Lung microvascular endothelial cell (primary cell): ENCODE data around the gene TSPAN6. TPM values are rescaled to one million over a fixed set of nuclear protein-coding genes. Genes with fewer than 3 reads are reported as not detected.

Experiments used
- DNase-seq, 2 donors: peaks; one replicate each; pipeline versions ENCODE4 v3.0.0 to v3.0.0-alpha.2; 2010; ENCODE audit warnings: low read depth in 2 of 2
- total RNA-seq: library from RNA; depleted of rRNA; stranded (reverse); fragments of >200 nt; gene quantifications from 2 replicates; pipeline ENCODE4 v1.2.1, GENCODE V29; 2014

Gene TSPAN6
- total RNA-seq, 1 donor from 2014 or later, result 117 TPM

DNA sequence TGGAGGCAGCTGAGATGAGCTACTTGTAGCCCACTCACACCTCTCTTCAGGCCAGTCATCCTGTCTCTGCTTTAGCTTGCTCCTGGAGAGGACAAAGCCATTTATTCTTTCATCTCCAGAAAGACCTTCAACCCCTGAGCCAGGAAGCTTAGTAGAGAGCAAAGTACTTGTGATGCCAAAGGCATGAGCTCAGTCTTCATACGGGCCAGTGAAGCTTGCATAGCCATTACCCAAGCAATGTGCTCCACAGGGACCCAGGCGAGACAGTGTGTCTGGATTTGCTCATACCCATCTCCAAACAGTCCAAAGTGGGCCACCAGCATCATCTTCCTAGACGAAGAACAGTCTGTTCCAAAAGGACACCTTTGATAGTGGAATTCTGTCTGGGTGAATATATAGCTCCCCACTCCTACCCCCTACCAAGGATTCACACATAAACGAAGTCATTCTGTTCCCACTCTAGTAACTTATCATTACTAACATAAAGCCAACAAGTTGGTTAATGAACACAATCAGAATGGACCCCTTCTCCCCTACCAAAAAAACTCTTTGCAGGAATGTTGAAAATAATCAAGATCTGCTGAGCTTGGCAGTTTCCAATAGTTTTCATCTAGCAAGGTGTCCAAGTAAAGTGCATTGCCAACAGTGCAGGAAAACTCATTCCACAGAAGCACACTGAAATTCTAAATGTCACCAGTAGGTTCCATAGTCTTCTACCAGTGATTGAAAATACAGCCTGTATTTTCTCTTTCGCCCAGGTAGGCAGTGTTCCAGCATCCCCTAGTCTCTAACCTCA lies 45.2 kb downstream of the TSPAN6 start:
- DNase-seq, result no peak

DNA sequence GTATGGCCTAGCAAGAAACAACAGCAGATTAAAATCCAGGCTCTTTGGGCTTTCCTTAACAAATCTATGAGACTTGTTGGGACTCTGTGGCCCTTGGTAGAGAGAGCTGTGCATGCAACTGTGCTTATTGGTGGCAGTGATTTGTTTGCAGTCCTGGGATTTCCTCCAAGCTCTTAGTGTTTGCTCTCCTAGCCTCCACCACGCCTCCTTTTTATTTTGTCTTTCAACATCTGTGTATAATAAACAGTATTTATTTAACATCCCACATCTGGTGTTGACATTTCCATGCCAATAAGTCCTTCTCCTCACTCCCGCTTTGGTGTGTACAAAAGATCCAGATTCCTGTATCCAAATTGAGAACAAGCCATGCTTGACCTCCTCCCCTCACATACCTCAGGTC lies 48.7 kb downstream of the TSPAN6 start:
- no peak for DNase-seq

DNA sequence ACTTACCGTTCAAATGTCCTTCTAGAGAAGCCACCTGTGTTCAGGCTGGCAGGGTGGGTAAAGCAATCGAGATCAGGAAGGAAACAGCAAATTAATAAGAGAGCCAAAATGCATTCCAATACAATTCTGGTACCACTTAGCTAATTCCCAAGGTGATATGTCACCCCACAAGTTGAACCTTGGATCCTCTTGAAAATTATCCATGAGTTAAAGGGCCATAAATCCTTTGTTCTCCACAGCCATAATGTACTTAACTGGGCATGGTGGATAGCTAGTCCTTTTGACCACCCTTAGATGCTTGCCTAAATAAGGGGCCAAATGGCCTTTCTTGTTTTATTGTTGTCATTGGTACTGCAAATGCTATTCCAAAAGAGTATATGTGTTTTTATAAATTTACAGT lies 49.9 kb downstream of the TSPAN6 start:
- no peak for DNase-seq

DNA sequence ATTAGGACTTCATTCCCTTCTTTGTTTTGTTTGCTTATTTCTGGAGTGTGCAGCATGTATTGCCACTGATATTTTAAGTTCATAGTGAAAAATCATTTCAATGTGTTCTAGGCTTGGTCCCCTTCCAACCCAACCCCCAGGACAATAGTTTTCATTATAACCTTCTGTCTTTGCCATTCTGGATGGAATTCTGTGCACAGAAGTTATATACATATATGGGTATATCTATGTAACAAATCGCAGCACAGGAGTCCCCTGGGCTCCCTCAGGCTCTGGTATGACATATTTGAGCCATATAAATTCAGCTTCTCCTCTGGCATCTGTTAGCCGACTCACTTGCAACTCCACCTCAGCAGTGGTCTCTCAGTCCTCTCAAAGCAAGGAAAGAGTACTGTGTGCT lies 52.0 kb downstream of the TSPAN6 start, which contains the start of gene TNMD:
TSS of gene TNMD (plus strand) at position 326 of the 400 bp plus-strand sequence. CDS start 83 bp downstream, outside the sequence.
- DNase-seq, result no peak

Other genes starting within 250 kb of the TSPAN6 start
- gene PCDH19, start 226.5 kb downstream of the TSPAN6 start, total RNA-seq, result under 0.01 and 0.20 TPM in 2 replicates
- gene TNMD, start 51.9 kb downstream of the TSPAN6 start, total RNA-seq, result not detected in 2 replicates
- gene SRPX2, start 7.4 kb upstream of the TSPAN6 start, total RNA-seq, result 8.1 and 8.3 TPM in 2 replicates
- gene SYTL4, start 95.3 kb upstream of the TSPAN6 start, total RNA-seq, result 18.1 and 51.4 TPM in 2 replicates
- 11.1 and 11.9 TPM in 2 replicates for gene CSTF2, start 183.6 kb upstream of the TSPAN6 start, total RNA-seq
- not detected in 2 replicates for gene NOX1, start 237.6 kb upstream of the TSPAN6 start, total RNA-seq